Activated gamma-delta T cell treated with anti-CD3 and anti-CD28 coated beads, Interleukin-2, amount 50 U/mL, for 16 hours (primary cell): ENCODE data around the gene GPR141.

Source experiments
- DNase-seq: peaks from one replicate; pipeline ENCODE4 v3.0.0-alpha.2; 2020; ENCODE audit warnings: low read depth

The GPR141 gene

GRCh38 chr7:37732253-37732652, 48.7 kb downstream of the GPR141 start:
- no peak for DNase-seq

GRCh38 chr7:37732888-37733287, 49.3 kb downstream of the GPR141 start:
- DNase-seq: no peak

DNA sequence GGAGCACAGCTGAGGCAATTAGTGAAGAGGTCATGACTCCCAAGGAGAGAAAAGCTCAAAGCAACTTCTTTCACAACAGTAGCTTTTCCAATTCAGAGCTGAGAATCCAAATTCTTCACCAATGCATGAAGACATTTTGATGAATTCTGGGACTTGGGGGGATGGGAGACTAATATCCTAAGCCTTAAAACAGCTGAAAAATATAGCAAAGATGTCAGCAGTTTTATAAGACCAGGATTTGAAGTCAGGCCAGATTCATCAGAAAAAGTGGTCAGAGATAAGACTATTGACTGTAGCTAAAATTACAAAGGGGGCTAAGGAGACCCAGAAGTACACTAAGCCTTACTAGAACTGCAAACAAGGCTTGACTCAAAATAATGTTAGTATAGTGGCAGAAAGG, 51.6 kb downstream of the GPR141 start:
- DNase-seq: no peak

DNA sequence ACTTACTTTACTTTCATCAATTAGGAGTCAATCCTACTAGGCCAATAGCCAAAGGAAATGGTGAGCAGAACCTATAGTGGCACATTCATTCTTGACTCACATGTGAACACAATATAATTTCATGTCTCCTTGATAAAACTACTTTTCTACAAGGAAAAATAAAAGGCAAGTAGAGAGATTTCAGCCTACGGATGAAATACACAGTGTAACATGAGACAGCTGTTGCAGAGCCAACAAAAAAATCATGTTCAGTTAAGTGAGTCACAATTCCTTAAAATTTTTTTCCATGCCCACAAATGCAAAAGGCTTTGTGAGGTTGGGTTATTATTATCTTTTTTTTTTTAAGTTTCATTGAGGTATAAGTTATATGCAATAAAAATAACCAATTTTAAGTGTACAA, 54.8 kb downstream of the GPR141 start:
- DNase-seq: no peak

- DNase-seq: no peak
Measured at GRCh38 chr7:37740398-37740797, 56.8 kb downstream of the GPR141 start.

- DNase-seq: no peak
Measured at GRCh38 chr7:37741776-37742175, 58.2 kb downstream of the GPR141 start.

DNA sequence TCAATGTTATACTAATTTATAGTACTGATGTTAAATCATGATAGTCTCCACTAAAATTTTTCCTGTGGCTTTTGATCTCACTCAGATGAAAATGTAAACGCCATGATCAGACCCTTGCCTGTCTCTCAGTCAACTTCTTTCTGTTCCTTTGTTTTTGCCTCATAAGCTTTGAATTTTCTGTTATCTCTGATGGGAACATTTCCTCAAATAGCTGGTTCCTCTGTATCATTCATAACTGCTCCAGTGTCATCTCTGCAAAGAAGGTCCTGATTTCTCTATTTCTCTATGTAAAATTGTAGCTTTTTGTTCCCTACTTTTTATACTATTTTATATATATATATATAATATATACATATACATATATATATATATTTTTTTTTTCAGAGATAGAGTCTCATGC, 67.5 kb downstream of the GPR141 start:
- no peak for DNase-seq

GRCh38 chr7:37753398-37754050, 70.0 kb downstream of the GPR141 start:
- no peak for DNase-seq

- DNase-seq: no peak
Measured at GRCh38 chr7:37756797-37757551, 73.4 kb downstream of the GPR141 start.

- no peak for DNase-seq
Measured at GRCh38 chr7:37757563-37757962, 74.0 kb downstream of the GPR141 start.

DNA sequence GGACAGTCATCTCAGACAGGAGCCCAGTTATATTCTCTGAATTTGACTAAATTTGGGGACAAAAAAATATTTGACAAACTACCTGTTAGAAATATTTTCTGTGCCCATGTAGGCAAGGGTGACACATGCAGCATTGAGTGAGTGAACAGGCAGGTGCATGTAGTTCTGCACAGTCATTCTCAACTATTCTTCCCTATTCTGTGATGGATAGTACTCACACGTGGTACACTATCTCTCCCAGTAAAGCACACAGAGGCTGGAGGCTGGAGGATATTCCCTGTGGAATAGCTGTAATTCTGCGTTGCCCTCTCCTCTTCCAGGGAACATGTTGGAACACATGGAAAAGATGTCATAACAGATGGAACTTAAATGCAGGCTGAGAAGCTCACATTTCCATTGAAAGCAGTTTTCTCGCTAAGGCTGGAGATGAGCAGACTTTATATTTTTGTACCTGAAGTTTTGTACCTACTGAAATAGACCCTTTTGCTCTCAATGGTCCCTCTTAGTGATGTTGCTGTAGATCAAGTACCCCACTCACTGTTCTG, 75.0 kb downstream of the GPR141 start:
- DNase-seq: no peak

DNA sequence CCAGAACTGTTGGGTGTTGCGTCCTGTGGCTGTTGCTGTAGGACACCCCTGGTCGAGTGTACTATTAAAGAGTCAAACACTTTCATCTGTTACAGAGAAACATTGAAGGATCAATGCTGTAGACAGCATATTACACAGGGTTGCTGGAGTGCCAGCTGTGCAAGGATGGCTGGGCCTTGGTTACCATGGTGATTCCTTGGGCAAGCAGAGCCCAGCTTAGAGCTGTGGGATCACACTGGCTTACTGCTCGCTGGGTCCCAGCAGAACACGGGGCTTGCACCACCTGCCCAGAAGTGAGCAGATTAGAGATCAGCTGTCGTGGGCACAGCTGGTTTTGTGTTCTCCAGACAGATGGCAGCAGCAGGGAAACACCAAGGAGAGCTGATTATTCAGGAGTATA, 76.0 kb downstream of the GPR141 start:
- DNase-seq: no peak

DNA sequence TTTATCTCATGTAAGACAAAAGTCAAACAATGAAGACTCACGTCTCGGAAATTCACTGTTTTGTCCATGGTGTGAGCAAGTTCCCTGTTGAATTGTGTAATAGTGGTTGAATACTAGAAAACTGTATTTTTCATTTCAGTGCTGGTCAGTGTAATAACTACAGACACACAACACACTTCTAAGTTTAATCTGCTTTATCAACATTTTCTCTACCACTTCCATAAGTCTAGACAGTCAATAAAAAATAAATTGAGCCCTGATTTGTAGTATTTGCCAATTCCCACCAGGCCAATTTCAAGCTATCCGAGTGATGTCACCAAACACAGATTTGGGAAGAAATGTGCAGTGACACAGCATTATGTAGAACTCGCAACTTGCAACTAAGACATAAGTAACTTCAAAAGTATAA, 81.9 kb downstream of the GPR141 start:
- DNase-seq: no peak

DNA sequence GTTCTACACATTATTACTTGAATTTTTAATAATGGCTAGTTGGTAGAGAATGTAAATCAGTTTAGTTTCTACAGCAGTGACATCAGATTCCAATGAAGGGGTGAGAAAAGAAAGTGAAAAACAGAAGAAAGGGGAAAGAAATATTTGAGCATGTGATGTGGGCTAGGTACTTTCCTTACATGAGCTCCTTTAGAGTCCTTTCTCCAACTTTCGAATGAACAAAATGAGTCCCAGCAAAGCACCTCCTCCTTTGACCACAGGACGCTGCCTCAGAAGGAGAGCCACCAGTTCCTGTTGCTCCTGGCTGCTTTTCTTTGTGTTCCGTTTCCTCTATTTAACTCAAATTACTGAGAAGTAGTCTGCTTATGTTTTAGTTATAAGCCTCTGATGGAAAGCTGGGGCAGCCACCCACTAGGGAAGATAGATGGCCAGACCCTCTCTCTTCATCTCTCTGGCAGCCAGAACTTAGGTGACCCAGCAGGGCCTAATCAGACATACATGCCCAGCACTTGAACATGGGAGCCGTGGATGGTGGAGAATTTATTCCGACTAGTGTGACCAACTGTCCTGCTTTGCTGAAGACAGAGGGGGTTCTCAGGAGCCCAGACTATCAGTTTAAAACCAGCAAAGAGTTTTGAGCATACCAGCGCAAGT, 82.4 kb downstream of the GPR141 start:
- no peak for DNase-seq

DNA sequence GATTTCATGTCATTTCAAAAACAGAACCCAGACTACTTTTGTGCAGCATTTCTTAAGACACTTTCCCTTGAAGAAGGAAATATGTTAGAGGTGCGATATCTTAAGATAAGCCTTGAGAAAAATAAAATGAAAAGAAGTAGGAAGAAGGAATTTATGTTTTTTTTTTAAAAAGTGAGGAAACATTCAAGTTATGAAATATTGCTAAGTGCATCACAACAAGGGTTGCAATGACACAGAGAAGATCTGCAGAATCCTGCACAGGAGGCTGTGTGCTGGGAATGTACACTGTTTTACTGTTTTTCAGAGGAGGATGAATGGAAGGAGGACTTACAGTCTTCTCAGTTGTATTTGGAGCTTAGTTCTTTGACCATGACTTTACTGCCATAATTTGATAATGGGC, 85.0 kb downstream of the GPR141 start:
- DNase-seq: no peak

- no peak for DNase-seq
Measured at GRCh38 chr7:37769291-37769690, 85.7 kb downstream of the GPR141 start.

GRCh38 chr7:37769726-37770125, 86.2 kb downstream of the GPR141 start:
- no peak for DNase-seq

GRCh38 chr7:37770838-37771237, 87.3 kb downstream of the GPR141 start:
- no peak for DNase-seq

DNA sequence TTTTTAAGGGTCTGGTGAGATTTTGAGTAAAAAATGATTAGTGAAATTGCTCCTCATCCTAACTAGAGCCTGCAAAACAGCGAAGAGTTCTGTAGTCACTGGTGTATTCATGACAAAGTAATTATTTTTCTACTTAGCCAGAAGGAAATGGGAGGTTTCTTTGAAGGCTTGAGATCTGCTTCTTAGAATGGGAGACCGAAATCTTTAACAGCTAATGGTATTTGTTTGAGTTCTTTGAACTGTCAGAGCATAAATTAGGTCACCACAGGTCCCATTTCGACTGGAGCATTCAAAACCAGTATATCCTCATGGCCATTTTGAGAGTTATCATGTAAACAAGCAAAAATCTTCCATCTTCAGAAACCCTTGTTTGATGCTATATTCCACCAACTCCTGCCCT, 87.8 kb downstream of the GPR141 start:
- DNase-seq: no peak

DNA sequence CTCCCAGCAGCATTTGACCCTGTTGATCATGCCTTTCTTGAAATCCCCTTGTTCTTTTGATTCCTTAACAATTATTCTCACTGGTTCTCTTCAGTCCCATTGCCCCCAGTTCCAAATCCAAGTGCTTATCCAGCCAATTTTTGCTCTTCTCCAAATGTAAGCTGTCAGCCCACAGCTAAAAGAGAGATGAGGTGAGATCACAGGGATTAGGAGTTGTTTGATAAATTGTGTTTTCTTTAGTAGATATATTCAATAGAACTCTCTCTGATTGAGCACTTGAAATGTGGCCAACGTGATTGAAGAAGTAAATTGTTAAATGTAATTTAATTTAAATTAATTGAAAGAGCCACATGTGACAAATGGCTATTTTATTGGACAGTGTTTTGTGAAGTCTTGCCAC, 88.2 kb downstream of the GPR141 start:
- no peak for DNase-seq

- DNase-seq: no peak
Measured at GRCh38 chr7:37775921-37776320, 92.4 kb downstream of the GPR141 start.

GRCh38 chr7:37781156-37781555, 97.6 kb downstream of the GPR141 start:
- DNase-seq: no peak

GRCh38 chr7:37782166-37782565, 98.6 kb downstream of the GPR141 start:
- DNase-seq: no peak
